GM18505 (cell line): Measurements from ENCODE around the gene CETN2.

Source experiments
- ATAC-seq: cut with Tn5 transposase; IDR thresholded peaks from one replicate; pipeline ENCODE4 v1.9.1; 2021; ENCODE audit not compliant: unreplicated experiment
- POLR2A ChIP-seq: IDR thresholded peaks from 4 replicates; pipeline ENCODE4 v1.6.1; 2011; ENCODE audit warnings: borderline replicate concordance; ENCODE audit not compliant: insufficient read depth, insufficient read length; ENCODE audit errors: extremely low read depth

Gene CETN2

DNA sequence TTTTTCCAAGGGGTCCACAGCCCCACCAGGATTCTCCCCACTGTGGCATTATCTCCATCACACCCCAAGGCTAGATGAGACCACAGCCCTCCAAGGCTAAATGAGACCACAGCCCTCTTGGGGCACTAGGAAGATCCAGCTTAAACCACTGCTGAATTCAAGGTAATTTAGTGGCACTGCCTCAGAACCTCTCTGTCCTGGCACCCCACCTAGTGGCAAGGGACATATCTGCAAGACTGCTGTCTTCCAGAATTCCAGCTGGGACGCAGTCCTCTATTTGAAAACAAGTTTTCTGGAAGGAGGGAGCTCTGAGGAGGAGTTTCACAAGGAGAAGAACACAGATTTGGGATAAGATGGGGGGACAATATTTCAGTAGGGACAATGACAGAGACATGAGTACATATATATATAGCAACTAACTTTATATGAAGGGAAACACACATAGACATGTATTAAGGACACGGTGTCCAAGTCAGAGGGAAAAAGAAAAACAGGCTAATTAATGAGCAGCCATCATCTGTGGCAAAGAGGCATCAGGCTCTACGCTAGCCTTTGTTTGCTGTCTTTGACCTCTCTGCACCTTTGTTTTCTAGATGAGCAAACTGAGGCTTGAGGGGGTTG, 9.3 kb downstream of the CETN2 start:
- ATAC-seq, result no peak
- TF ChIP-seq POLR2A, result no peak

GRCh38 chrX:152819732-152820131, 10.8 kb downstream of the CETN2 start:
- no peak for ATAC-seq
- no peak for TF ChIP-seq POLR2A

DNA sequence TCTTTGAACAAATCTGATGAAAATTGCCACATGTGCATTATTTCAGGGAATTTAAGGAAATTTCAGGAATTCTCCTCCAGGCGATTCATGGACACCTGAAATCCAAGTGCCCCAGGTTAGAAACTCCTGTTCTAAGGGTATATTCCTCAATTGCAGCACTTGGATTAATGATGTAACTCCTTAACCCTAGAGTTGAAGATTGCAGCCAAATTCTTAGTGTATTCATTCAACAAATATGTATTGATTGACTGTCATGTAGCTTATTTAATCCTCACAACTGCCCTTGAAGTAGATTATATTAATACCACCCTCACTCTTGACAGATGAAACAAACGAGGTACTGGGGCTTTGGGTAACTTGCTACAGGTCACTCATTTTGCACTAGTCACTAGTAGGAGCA, 11.3 kb downstream of the CETN2 start:
- ATAC-seq, result no peak
- TF ChIP-seq POLR2A, result no peak

DNA sequence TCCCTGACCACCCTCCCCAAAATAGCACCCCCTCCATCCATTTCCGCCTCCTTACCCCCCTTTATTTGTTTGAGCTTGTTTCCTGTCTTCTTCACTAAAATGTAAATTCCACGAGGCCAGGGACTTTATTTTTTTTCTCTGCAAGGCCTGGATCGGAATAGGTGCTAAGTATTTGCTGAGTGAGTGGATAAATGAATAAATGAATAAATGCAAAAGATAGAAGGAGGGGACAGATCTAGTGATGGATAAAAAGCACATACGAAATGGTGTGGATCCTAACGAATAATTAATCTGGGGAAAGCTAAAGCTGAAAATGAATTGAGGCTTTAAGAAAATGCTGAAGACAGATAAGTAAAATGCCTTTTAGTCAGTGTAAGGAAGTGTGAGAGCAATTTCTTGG, 12.2 kb downstream of the CETN2 start:
- ATAC-seq, result no peak
- TF ChIP-seq POLR2A, result no peak

DNA sequence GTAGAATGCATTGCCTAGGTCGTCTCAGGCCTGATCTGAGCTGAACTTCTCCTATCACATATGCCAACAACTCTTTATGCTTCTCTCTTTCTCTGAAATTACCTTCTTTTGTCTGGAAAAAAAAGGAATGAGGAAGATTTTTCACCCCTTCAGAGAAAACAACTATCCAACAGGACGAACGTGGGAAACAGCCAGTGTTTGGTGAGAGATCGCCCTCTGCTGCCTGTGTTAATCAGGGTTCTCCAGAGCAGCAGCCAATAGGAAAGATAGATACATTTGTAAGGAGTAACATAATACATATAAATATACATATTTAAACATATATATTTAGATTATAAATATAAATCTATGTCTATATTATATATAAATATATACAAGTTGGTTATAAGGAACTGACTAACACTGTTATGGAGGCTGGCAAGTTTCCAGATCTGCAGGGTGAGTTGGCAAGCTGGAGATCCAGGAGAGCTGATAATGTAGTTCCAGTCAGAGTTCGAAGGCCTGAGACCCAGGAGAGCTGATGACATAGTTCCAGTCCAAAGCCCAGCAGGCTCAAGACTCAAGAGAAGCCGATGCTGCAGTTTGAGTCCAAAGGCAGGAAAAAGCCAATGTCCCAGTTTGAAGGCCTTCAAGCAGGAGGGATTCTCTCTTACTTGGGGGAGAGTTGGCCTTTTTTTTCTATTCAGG, 13.3 kb downstream of the CETN2 start:
- TF ChIP-seq POLR2A, result no peak
- no peak for ATAC-seq

DNA sequence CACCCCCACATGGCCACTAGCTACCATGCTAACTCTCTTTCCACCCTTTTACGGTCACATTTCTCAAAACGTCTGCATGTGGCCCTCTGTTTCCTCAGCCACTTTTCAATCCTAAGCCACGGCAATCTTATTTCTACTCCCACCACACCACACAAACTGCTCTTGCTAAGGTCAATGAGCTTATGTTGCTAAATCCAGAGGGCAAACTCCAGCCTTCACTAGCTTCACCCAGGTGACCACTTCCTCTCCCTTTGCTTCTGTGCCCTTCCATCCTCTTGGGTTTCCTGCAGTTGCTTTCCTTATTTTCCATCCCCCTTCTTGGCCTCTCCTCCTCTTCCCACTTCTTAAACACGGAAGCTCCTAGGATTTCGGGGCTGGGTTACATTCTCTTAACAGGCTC, 16.5 kb downstream of the CETN2 start:
- no peak for TF ChIP-seq POLR2A
- no peak for ATAC-seq

DNA sequence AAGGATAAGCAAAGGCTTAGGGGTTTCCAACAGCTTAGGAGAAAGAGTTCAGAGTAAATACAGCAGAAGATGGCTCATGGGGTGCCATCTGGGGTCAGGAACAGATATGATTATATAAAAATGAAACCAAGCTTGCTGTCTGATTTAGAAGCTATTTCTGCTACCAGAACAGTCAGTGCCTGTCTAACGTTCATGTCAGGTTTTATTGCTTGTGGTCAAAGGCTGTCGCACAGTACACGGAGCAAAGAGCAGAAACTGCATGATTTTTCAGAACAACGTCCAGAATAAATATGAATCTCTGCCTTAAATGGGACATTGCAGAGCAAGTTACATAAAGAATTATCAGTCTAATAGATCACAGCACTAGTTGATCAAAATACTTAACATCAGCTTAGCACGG, 17.4 kb downstream of the CETN2 start:
- TF ChIP-seq POLR2A, result no peak
- ATAC-seq, result no peak

- ATAC-seq, result no peak
- no peak for TF ChIP-seq POLR2A
Observed at GRCh38 chrX:152810403-152810802, 20.2 kb downstream of the CETN2 start.

- TF ChIP-seq POLR2A, result no peak
- no peak for ATAC-seq
Observed at GRCh38 chrX:152806035-152806434, 24.5 kb downstream of the CETN2 start.

- no peak for ATAC-seq
- TF ChIP-seq POLR2A, result no peak
Observed at GRCh38 chrX:152798945-152799344, 31.6 kb downstream of the CETN2 start.

DNA sequence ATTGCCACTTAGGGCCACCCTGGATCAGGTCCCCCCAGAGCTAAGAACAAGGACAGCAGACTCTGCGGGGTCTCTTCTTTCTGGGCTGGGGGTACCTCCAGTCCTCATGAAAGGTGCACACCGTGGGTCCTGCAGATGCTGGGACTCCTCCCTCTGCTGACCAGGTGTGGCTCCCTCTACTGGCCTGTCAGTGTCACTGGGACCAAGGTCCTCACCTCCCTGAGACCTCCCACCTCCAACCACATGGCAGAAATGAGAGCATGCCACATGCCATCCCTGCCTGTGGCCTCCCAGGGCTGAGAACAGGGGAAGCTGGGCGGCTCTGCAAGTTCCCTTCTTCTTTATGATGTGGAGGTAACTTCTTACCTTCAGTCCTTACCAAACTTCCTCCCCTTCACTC, 43.5 kb downstream of the CETN2 start:
- peak; percentile 87 for ATAC-seq
